Measurements from ENCODE around the gene UNC5B. TPM values are rescaled to one million over a fixed set of nuclear protein-coding genes. Genes with fewer than 3 reads are reported as not detected.

UNC5B gene
- total and polyA plus RNA-seq, 2 donors, result 2.2 to 4.2 TPM

GRCh38 chr10:71253981-71254818, 41.8 kb downstream of the UNC5B start:
- peaks cover 6 to 12% of the 10 kb centered on the region in 2 donors for H3K4me1 ChIP-seq (ENCODE audit: control insufficient read depth in 2 of 2, insufficient read depth in 2 of 2, low read length in 2 of 2)
- H3K36me3 ChIP-seq (ENCODE audit: control insufficient read depth in 2 of 2, insufficient read depth in 2 of 2, low read length in 1 of 2), result no peaks in the 10 kb centered on the region
- no peak for DNase-seq (ENCODE audit: low read depth in 6 of 9, low spot score in 9 of 9)
- no peaks in the 10 kb centered on the region for H3K27me3 ChIP-seq (ENCODE audit: control insufficient read depth in 2 of 2, insufficient read depth in 1 of 2, low read length in 1 of 2)
- no peak overlapping the region for H3K4me3 ChIP-seq (ENCODE audit: low read length in 2 of 2)
- WGBS, result 92% methylated on average over 17 of the region's 17 CpGs
- no peak overlapping the region for H3K27ac ChIP-seq (ENCODE audit: low read depth in 1 of 2, low read length in 1 of 2)
- no peaks in the 10 kb centered on the region for H3K9me3 ChIP-seq (ENCODE audit: control insufficient read depth in 2 of 2, insufficient read depth in 1 of 2, low read length in 1 of 2)

- no peak overlapping the region for H3K27ac ChIP-seq (ENCODE audit: low read depth in 1 of 2, low read length in 1 of 2)
- peaks cover 6 to 14% of the 10 kb centered on the region in 2 donors for H3K4me1 ChIP-seq (ENCODE audit: control insufficient read depth in 2 of 2, insufficient read depth in 2 of 2, low read length in 2 of 2)
- no peaks in the 10 kb centered on the region for H3K36me3 ChIP-seq (ENCODE audit: control insufficient read depth in 2 of 2, insufficient read depth in 2 of 2, low read length in 1 of 2)
- H3K27me3 ChIP-seq (ENCODE audit: control insufficient read depth in 2 of 2, insufficient read depth in 1 of 2, low read length in 1 of 2), result no peaks in the 10 kb centered on the region
- DNase-seq (ENCODE audit: low read depth in 6 of 9, low spot score in 9 of 9), result no peak
- H3K9me3 ChIP-seq (ENCODE audit: control insufficient read depth in 2 of 2, insufficient read depth in 1 of 2, low read length in 1 of 2), result no peaks in the 10 kb centered on the region
- 96% methylated on average over 9 of the region's 9 CpGs for WGBS
- H3K4me3 ChIP-seq (ENCODE audit: low read length in 2 of 2), result no peak overlapping the region
These were observed 42.6 kb downstream of the UNC5B start for GRCh38 chr10:71254834-71255549.

- H3K4me3 ChIP-seq (ENCODE audit: low read length in 2 of 2), result no peak overlapping the region
- H3K4me1 ChIP-seq (ENCODE audit: control insufficient read depth in 2 of 2, insufficient read depth in 2 of 2, low read length in 2 of 2), result peaks cover 6 to 14% of the 10 kb centered on the region in 2 donors
- 97% methylated on average over 4 of the region's 4 CpGs for WGBS
- H3K27me3 ChIP-seq (ENCODE audit: control insufficient read depth in 2 of 2, insufficient read depth in 1 of 2, low read length in 1 of 2), result no peaks in the 10 kb centered on the region
- no peaks in the 10 kb centered on the region for H3K9me3 ChIP-seq (ENCODE audit: control insufficient read depth in 2 of 2, insufficient read depth in 1 of 2, low read length in 1 of 2)
- no peak for DNase-seq (ENCODE audit: low read depth in 6 of 9, low spot score in 9 of 9)
- no peaks in the 10 kb centered on the region for H3K36me3 ChIP-seq (ENCODE audit: control insufficient read depth in 2 of 2, insufficient read depth in 2 of 2, low read length in 1 of 2)
- H3K27ac ChIP-seq (ENCODE audit: low read depth in 1 of 2, low read length in 1 of 2), result no peak overlapping the region
These were observed 43.1 kb downstream of the UNC5B start for GRCh38 chr10:71255550-71255807.

GRCh38 chr10:71255808-71256660, 43.7 kb downstream of the UNC5B start:
- WGBS, result 72% methylated on average over 17 of the region's 17 CpGs
- Histone ChIP-seq H3K36me3 (ENCODE audit: control insufficient read depth in 2 of 2, insufficient read depth in 2 of 2, low read length in 1 of 2) (no peaks in the 10 kb centered on the region), H3K9me3 (ENCODE audit: control insufficient read depth in 2 of 2, insufficient read depth in 1 of 2, low read length in 1 of 2) (no peaks in the 10 kb centered on the region), H3K27me3 (ENCODE audit: control insufficient read depth in 2 of 2, insufficient read depth in 1 of 2, low read length in 1 of 2) (no peaks in the 10 kb centered on the region), H3K27ac (ENCODE audit: low read depth in 1 of 2, low read length in 1 of 2) (no peak overlapping the region), H3K4me3 (ENCODE audit: low read length in 2 of 2) (no peak overlapping the region), H3K4me1 (ENCODE audit: control insufficient read depth in 2 of 2, insufficient read depth in 2 of 2, low read length in 2 of 2) (peaks cover 6 to 14% of the 10 kb centered on the region in 2 donors)
- DNase-seq (ENCODE audit: low read depth in 6 of 9, low spot score in 9 of 9), result no peak

- Histone ChIP-seq H3K27ac (ENCODE audit: low read depth in 1 of 2, low read length in 1 of 2) (no peak overlapping the region), H3K27me3 (ENCODE audit: control insufficient read depth in 2 of 2, insufficient read depth in 1 of 2, low read length in 1 of 2) (no peaks in the 10 kb centered on the region), H3K9me3 (ENCODE audit: control insufficient read depth in 2 of 2, insufficient read depth in 1 of 2, low read length in 1 of 2) (no peaks in the 10 kb centered on the region), H3K4me3 (ENCODE audit: low read length in 2 of 2) (no peak overlapping the region), H3K4me1 (ENCODE audit: control insufficient read depth in 2 of 2, insufficient read depth in 2 of 2, low read length in 2 of 2) (peaks cover 6 to 14% of the 10 kb centered on the region in 2 donors), H3K36me3 (ENCODE audit: control insufficient read depth in 2 of 2, insufficient read depth in 2 of 2, low read length in 1 of 2) (no peaks in the 10 kb centered on the region)
- no peak for DNase-seq (ENCODE audit: low read depth in 6 of 9, low spot score in 9 of 9)
- WGBS, result 17% methylated on average over 8 of the region's 8 CpGs
These were observed 44.4 kb downstream of the UNC5B start for GRCh38 chr10:71256661-71257318.

GRCh38 chr10:71257319-71257997, 45.1 kb downstream of the UNC5B start:
- H3K4me1 ChIP-seq (ENCODE audit: control insufficient read depth in 2 of 2, insufficient read depth in 2 of 2, low read length in 2 of 2), result peaks cover 6 to 14% of the 10 kb centered on the region in 2 donors
- no peaks in the 10 kb centered on the region for H3K36me3 ChIP-seq (ENCODE audit: control insufficient read depth in 2 of 2, insufficient read depth in 2 of 2, low read length in 1 of 2)
- H3K27me3 ChIP-seq (ENCODE audit: control insufficient read depth in 2 of 2, insufficient read depth in 1 of 2, low read length in 1 of 2), result no peaks in the 10 kb centered on the region
- DNase-seq (ENCODE audit: low read depth in 6 of 9, low spot score in 9 of 9), result no peak
- H3K4me3 ChIP-seq (ENCODE audit: low read length in 2 of 2), result no peak overlapping the region
- H3K27ac ChIP-seq (ENCODE audit: low read depth in 1 of 2, low read length in 1 of 2), result no peak overlapping the region
- no peaks in the 10 kb centered on the region for H3K9me3 ChIP-seq (ENCODE audit: control insufficient read depth in 2 of 2, insufficient read depth in 1 of 2, low read length in 1 of 2)
- WGBS, result 66% methylated on average over 11 of the region's 11 CpGs

- no peak for DNase-seq (ENCODE audit: low read depth in 6 of 9, low spot score in 9 of 9)
- Histone ChIP-seq H3K4me3 (ENCODE audit: low read length in 2 of 2) (no peak overlapping the region), H3K27ac (ENCODE audit: low read depth in 1 of 2, low read length in 1 of 2) (no peak overlapping the region), H3K9me3 (ENCODE audit: control insufficient read depth in 2 of 2, insufficient read depth in 1 of 2, low read length in 1 of 2) (no peaks in the 10 kb centered on the region), H3K36me3 (ENCODE audit: control insufficient read depth in 2 of 2, insufficient read depth in 2 of 2, low read length in 1 of 2) (no peaks in the 10 kb centered on the region), H3K27me3 (ENCODE audit: control insufficient read depth in 2 of 2, insufficient read depth in 1 of 2, low read length in 1 of 2) (no peaks in the 10 kb centered on the region), H3K4me1 (ENCODE audit: control insufficient read depth in 2 of 2, insufficient read depth in 2 of 2, low read length in 2 of 2) (peaks cover 6 to 14% of the 10 kb centered on the region in 2 donors)
- WGBS, result 98% methylated on average over 4 of the region's 4 CpGs
These were observed 45.7 kb downstream of the UNC5B start for GRCh38 chr10:71258046-71258445.

- H3K4me1 ChIP-seq (ENCODE audit: control insufficient read depth in 2 of 2, insufficient read depth in 2 of 2, low read length in 2 of 2), result peaks cover 6 to 14% of the 10 kb centered on the region in 2 donors
- DNase-seq (ENCODE audit: low read depth in 6 of 9, low spot score in 9 of 9), result no peak
- WGBS, result 92% methylated on average over 9 of the region's 9 CpGs
These were observed 46.2 kb downstream of the UNC5B start for GRCh38 chr10:71258446-71259145.

More at GRCh38 chr10:71258446-71259145, 46.2 kb downstream of the UNC5B start:
- no peaks in the 10 kb centered on the region for H3K27me3 ChIP-seq (ENCODE audit: control insufficient read depth in 2 of 2, insufficient read depth in 1 of 2, low read length in 1 of 2)
- H3K4me3 ChIP-seq (ENCODE audit: low read length in 2 of 2), result no peak overlapping the region
- H3K9me3 ChIP-seq (ENCODE audit: control insufficient read depth in 2 of 2, insufficient read depth in 1 of 2, low read length in 1 of 2), result no peaks in the 10 kb centered on the region
- no peaks in the 10 kb centered on the region for H3K36me3 ChIP-seq (ENCODE audit: control insufficient read depth in 2 of 2, insufficient read depth in 2 of 2, low read length in 1 of 2)
- no peak overlapping the region for H3K27ac ChIP-seq (ENCODE audit: low read depth in 1 of 2, low read length in 1 of 2)
